Astrocyte of the cerebellum (primary cell): ENCODE data around the gene KRT9.

Source experiments
- DNase-seq: peaks from one replicate; pipeline ENCODE4 v3.0.0-alpha.2; 2011; ENCODE audit warnings: low read depth
- H3K4me3 ChIP-seq: 2 replicates; pipeline ENCODE4 v1.5.1; 2011; ENCODE audit warnings: mild to moderate bottlenecking, low read depth, low read length, moderate library complexity
- in situ Hi-C: cut with HindIII; loops from 2 replicates; pipeline ENCODE4 v1.10.0; 2017; ENCODE audit warnings: low sequenced_read_pairs
- TF ChIP-seq, protein P1 (sequence below): IDR thresholded peaks from 2 replicates; pipeline ENCODE4 v1.5.1; 2012; ENCODE audit warnings: low read length, low read depth, moderate library complexity, mild to moderate bottlenecking; ENCODE audit errors: missing control alignments

Gene KRT9

GRCh38 chr17:41519501-41520224 is 52.2 kb downstream of the KRT9 start:
- DNase-seq: no peak
- no peak overlapping the region for H3K4me3 ChIP-seq
- in situ Hi-C loops: no loop called here
- TF ChIP-seq, protein P1, sequence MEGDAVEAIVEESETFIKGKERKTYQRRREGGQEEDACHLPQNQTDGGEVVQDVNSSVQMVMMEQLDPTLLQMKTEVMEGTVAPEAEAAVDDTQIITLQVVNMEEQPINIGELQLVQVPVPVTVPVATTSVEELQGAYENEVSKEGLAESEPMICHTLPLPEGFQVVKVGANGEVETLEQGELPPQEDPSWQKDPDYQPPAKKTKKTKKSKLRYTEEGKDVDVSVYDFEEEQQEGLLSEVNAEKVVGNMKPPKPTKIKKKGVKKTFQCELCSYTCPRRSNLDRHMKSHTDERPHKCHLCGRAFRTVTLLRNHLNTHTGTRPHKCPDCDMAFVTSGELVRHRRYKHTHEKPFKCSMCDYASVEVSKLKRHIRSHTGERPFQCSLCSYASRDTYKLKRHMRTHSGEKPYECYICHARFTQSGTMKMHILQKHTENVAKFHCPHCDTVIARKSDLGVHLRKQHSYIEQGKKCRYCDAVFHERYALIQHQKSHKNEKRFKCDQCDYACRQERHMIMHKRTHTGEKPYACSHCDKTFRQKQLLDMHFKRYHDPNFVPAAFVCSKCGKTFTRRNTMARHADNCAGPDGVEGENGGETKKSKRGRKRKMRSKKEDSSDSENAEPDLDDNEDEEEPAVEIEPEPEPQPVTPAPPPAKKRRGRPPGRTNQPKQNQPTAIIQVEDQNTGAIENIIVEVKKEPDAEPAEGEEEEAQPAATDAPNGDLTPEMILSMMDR: no peak

GRCh38 chr17:41518789-41519449 is 52.9 kb downstream of the KRT9 start, which contains the start of gene KRT15:
Gene KRT15, minus strand, starts transcription at chr17:41518890. Its CDS starts 63 bp downstream, at chr17:41518827.
- TF ChIP-seq, protein P1: peak; percentile 2
- in situ Hi-C loops: no loop called here

GRCh38 chr17:41518031-41518430 is 53.8 kb downstream of the KRT9 start:
- no peak overlapping the region for H3K4me3 ChIP-seq
- DNase-seq: no peak
- TF ChIP-seq, protein P1: no peak
- in situ Hi-C loops: no loop called here

More at GRCh38 chr17:41518789-41519449, 52.9 kb downstream of the KRT9 start, which contains the start of gene KRT15:
- no peak for DNase-seq
- no peak within 1 kb of the TSS for H3K4me3 ChIP-seq

DNA sequence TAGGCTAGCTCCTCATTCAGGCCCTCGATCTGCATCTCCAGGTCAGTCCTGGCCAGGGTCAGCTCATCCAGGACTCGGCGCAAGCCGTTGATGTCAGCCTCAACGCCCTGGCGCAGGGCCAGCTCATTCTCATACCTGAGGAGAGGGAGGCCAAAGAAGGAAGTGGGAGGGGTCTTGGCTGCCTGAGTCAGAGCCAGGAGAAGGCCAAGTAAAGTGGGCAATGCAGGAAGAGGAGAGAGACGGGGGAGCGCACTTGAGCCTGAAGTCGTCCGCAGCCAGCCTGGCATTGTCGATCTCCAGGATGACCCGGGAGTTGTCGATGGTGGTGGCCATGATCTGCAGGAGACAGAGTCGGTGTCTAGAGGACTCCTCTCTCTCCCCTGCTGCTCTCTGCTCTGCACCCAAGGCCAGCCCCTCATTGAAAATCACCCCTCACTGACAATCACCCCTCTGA is 55.0 kb downstream of the KRT9 start:
- TF ChIP-seq, protein P1: no peak
- no peak overlapping the region for H3K4me3 ChIP-seq
- DNase-seq: no peak
- in situ Hi-C loops: no loop called here

- no peak for DNase-seq
- in situ Hi-C loops: no loop called here
- TF ChIP-seq, protein P1: no peak
- H3K4me3 ChIP-seq: no peak overlapping the region
These were observed 55.6 kb downstream of the KRT9 start for GRCh38 chr17:41516147-41516829.
